ENCODE data around the gene GHR. TPM values are rescaled to one million over a fixed set of nuclear protein-coding genes. Genes with fewer than 3 reads are reported as not detected.

GHR gene
- total and polyA plus RNA-seq, 10 donors = 0.42 to 11.5 (median 5.1) TPM

- no peak for DNase-seq
- Histone ChIP-seq H3K4me3 (no peak overlapping the region), H3K9me3 (no peaks in the 10 kb centered on the region), H3K27me3 (replicated peaks in 1 of 7) (no peaks in the 10 kb centered on the region), H3K27ac (no peak overlapping the region), H3K4me1 (peaks cover 0 to 10% (median 0%) of the 10 kb centered on the region in 6 donors), H3K36me3 (no peaks in the 10 kb centered on the region)
- 71 to 78% (median 74%) methylated on average over 2 of the region's 2 CpGs for WGBS, 5 donors
- intact Hi-C loops (cut with DNase I; ENCODE audit: low total_unique reads) = no loop called here
- TF ChIP-seq CTCF (IDR thresholded peaks at IDR 0.05 in 8 of 11, conservative IDR thresholded peaks at IDR 0.05 in 3 of 11) = no peak
- TF ChIP-seq POLR2AphosphoS5 (IDR thresholded peaks at IDR 0.05) = no peak
- TF ChIP-seq POLR2A (IDR thresholded peaks at IDR 0.05) = no peak
Observed at GRCh38 chr5:42490831-42491230, 67.6 kb downstream of the GHR start.

GRCh38 chr5:42491699-42492098, 68.5 kb downstream of the GHR start:
- no peaks in the 10 kb centered on the region for H3K9me3 ChIP-seq
- H3K27ac ChIP-seq = peak overlapping the region in 1 of 8 donors; percentile 3
- TF ChIP-seq POLR2A (IDR thresholded peaks at IDR 0.05) = no peak
- no peak for TF ChIP-seq CTCF (IDR thresholded peaks at IDR 0.05 in 8 of 11, conservative IDR thresholded peaks at IDR 0.05 in 3 of 11)
- TF ChIP-seq POLR2AphosphoS5 (IDR thresholded peaks at IDR 0.05) = no peak

GRCh38 chr5:42492974-42493373, 69.7 kb downstream of the GHR start:
- peaks cover 0 to 10% (median 0%) of the 10 kb centered on the region in 6 donors for H3K4me1 ChIP-seq
- no peak overlapping the region for H3K27ac ChIP-seq
- intact Hi-C loops (cut with DNase I; ENCODE audit: low total_unique reads) = no loop called here
- no peak for DNase-seq
- H3K36me3 ChIP-seq = no peaks in the 10 kb centered on the region
- no peaks in the 10 kb centered on the region for H3K9me3 ChIP-seq
- TF ChIP-seq POLR2AphosphoS5 (IDR thresholded peaks at IDR 0.05) (no peak), POLR2A (IDR thresholded peaks at IDR 0.05) (no peak), CTCF (IDR thresholded peaks at IDR 0.05 in 8 of 11, conservative IDR thresholded peaks at IDR 0.05 in 3 of 11) (no peak)
- WGBS, 5 donors = 84 to 93% (median 90%) methylated on average over 3 of the region's 3 CpGs
- no peak overlapping the region for H3K4me3 ChIP-seq
- no peaks in the 10 kb centered on the region for H3K27me3 ChIP-seq (replicated peaks in 1 of 7)

More at GRCh38 chr5:42491699-42492098, 68.5 kb downstream of the GHR start:
- no peak for DNase-seq
- no peak overlapping the region for H3K4me3 ChIP-seq
- H3K27me3 ChIP-seq (replicated peaks in 1 of 7) = no peaks in the 10 kb centered on the region
- intact Hi-C loops (cut with DNase I; ENCODE audit: low total_unique reads) = no loop called here
- H3K36me3 ChIP-seq = no peaks in the 10 kb centered on the region
- WGBS, 5 donors = 58 to 80% (median 66%) methylated on average over 3 of the region's 3 CpGs
- peaks cover 0 to 10% (median 0%) of the 10 kb centered on the region in 6 donors for H3K4me1 ChIP-seq

- peaks cover 0 to 10% (median 0%) of the 10 kb centered on the region in 6 donors for H3K4me1 ChIP-seq
- H3K9me3 ChIP-seq = no peaks in the 10 kb centered on the region
- no peaks in the 10 kb centered on the region for H3K36me3 ChIP-seq
- no peaks in the 10 kb centered on the region for H3K27me3 ChIP-seq (replicated peaks in 1 of 7)
- H3K4me3 ChIP-seq = no peak overlapping the region
- intact Hi-C loops (cut with DNase I; ENCODE audit: low total_unique reads) = no loop called here
- H3K27ac ChIP-seq = no peak overlapping the region
- DNase-seq = no peak
- WGBS, 5 donors = 85 to 97% (median 88%) methylated on average over 4 of the region's 4 CpGs
- TF ChIP-seq CTCF (IDR thresholded peaks at IDR 0.05 in 8 of 11, conservative IDR thresholded peaks at IDR 0.05 in 3 of 11) (no peak), POLR2A (IDR thresholded peaks at IDR 0.05) (no peak), POLR2AphosphoS5 (IDR thresholded peaks at IDR 0.05) (no peak)
Observed at GRCh38 chr5:42494414-42494813, 71.2 kb downstream of the GHR start.

Measured in spleen (tissue), 11 donors.